Naive thymus-derived CD4-positive, alpha-beta T cell (primary cell): ENCODE data around the gene DISP2. TPM values are rescaled to one million over a fixed set of nuclear protein-coding genes. Genes with fewer than 3 reads are reported as not detected.

ENCODE experiments used
- ATAC-seq: fragments of 150-1000 bp; cut with Tn5 transposase; 2 replicates; pipeline ENCODE4 v1.10.0; 2021; ENCODE audit warnings: mild to moderate bottlenecking, moderate library complexity
- CTCF ChIA-PET: fragments of 350-600 bp; sonication (Branson Sonifier 250); formaldehyde crosslinking; loops from one replicate; lab custom pipeline; 2021; ENCODE audit warnings: antibody characterized with exemption; lab: Charles Lee
- POLR2A ChIA-PET: fragments of 350-600 bp; sonication (Branson Sonifier 250); formaldehyde crosslinking; loops from one replicate; lab custom pipeline; 2021; ENCODE audit warnings: antibody characterized with exemption, inconsistent platforms; lab: Charles Lee
- DNase-seq, 9 donors: peaks; one replicate each; pipeline versions ENCODE4 v3.0.0 to v3.0.0-alpha.2; 2020 to 2022; ENCODE audit warnings: mixed read lengths in 1 of 9
- H3K27ac ChIP-seq: one replicate; pipeline ENCODE4 v1.7.0; 2013; ENCODE audit warnings: mild to moderate bottlenecking, low read depth, low read length, moderate library complexity
- H3K27me3 ChIP-seq, 2 donors: one replicate each; pipeline ENCODE4 v1.7.0; 2013; ENCODE audit warnings: low read length in 2 of 2, mild to moderate bottlenecking in 2 of 2, moderate library complexity in 2 of 2; ENCODE audit not compliant: control insufficient read depth in 2 of 2, insufficient read depth in 2 of 2
- H3K36me3 ChIP-seq, 3 experiments: 1 replicate in 2 of 3; 2 replicates in 1 of 3; pipeline ENCODE4 v1.7.0; 2013; ENCODE audit warnings: low read length in 3 of 3, mild to moderate bottlenecking in 3 of 3, moderate library complexity in 1 of 3; ENCODE audit not compliant: insufficient read depth in 3 of 3, control insufficient read depth in 2 of 3
- H3K4me1 ChIP-seq, 2 donors: one replicate each; pipeline ENCODE4 v1.7.0; 2013; ENCODE audit warnings: low read length in 2 of 2, mild to moderate bottlenecking in 2 of 2, moderate library complexity in 1 of 2; ENCODE audit not compliant: control insufficient read depth in 2 of 2, insufficient read depth in 2 of 2
- H3K4me3 ChIP-seq: 2 replicates; pipeline ENCODE4 v1.7.0; 2013; ENCODE audit warnings: mild to moderate bottlenecking, low read length
- H3K9me3 ChIP-seq, 3 experiments: 1 replicate in 2 of 3; 2 replicates in 1 of 3; pipeline ENCODE4 v1.7.0; 2013; ENCODE audit warnings: low read length in 3 of 3; ENCODE audit not compliant: control insufficient read depth in 2 of 3
- H3K27ac Mint-ChIP-seq, 9 donors: one replicate each; pipeline ENCODE4 v1.8.0; 2020 to 2022; ENCODE audit warnings: mixed read lengths in 9 of 9, mild to moderate bottlenecking in 8 of 9, moderate library complexity in 5 of 9, inconsistent platforms in 2 of 9
- H3K27me3 Mint-ChIP-seq, 5 donors: one replicate each; pipeline ENCODE4 v1.8.0; 2021 to 2022; ENCODE audit warnings: mixed read lengths in 5 of 5, mild to moderate bottlenecking in 1 of 5
- H3K36me3 Mint-ChIP-seq, 5 donors: one replicate each; pipeline ENCODE4 v1.8.0; 2020 to 2022; ENCODE audit warnings: mixed read lengths in 5 of 5, mild to moderate bottlenecking in 3 of 5, inconsistent platforms in 1 of 5
- H3K4me1 Mint-ChIP-seq, 7 donors: one replicate each; pipeline ENCODE4 v1.8.0; 2020 to 2022; ENCODE audit warnings: mixed read lengths in 7 of 7, mild to moderate bottlenecking in 3 of 7, inconsistent platforms in 1 of 7
- H3K4me3 Mint-ChIP-seq, 10 donors: one replicate each; pipeline ENCODE4 v1.8.0; 2020 to 2022; ENCODE audit warnings: mild to moderate bottlenecking in 10 of 10, mixed read lengths in 10 of 10, moderate library complexity in 6 of 10, inconsistent platforms in 2 of 10
- H3K9me3 Mint-ChIP-seq, 11 donors: one replicate each; pipeline ENCODE4 v1.8.0; 2020 to 2022; ENCODE audit warnings: mixed read lengths in 11 of 11, mild to moderate bottlenecking in 4 of 11, inconsistent platforms in 1 of 11, moderate library complexity in 1 of 11
- intact Hi-C, 2 donors: fragments of 100-400 bp; cut with micrococcal nuclease; formaldehyde crosslinking; loops; one replicate each; pipeline ENCODE4 v1.15.1; 2023
- polyA plus RNA-seq, 2 donors: library from polyadenylated mRNA; unstranded; fragments of 300-500 nt; fragmentation: Illumina TruSeq; gene quantifications; one replicate each; pipeline ENCODE4 v1.2.3, GENCODE V29; 2021
- total RNA-seq, 6 experiments: library from RNA in 5 of 6; stranded (reverse) in 5 of 6; gene quantifications; 1 replicate in 5 of 6; 2 replicates in 1 of 6; pipeline ENCODE4 v1.2.3 and lab custom pipeline; 2021 to 2026

DISP2 gene
- total and polyA plus RNA-seq, 7 experiments from 2014 or later = 0.05 to 0.51 (median 0.07) TPM; not detected in 3

DNA sequence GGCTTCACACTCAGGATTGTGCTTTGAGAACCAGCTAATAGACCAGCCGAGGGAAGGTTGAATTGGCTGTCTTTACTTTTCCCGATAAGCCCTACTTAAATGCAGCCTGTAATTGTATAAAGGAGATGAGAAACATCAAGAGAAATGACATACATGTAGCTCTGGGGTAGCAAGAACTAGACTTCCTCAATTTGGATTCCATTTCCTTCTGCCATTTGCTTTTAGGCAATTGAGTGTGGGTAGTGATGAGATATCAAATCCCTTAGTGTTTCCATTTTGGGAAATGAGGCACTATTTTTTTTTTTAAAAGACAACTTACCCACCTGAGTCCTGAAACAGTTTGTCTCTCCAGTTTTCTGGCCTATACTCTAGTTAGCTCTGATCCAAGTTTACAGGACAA lies 32.3 kb upstream of the DISP2 start:
- no peak for DNase-seq
- H3K27ac Mint-ChIP-seq = no peak overlapping the region
- Histone ChIP-seq H3K27ac (no peak overlapping the region), H3K4me3 (no peak overlapping the region), H3K9me3 (no peaks in the 10 kb centered on the region), H3K27me3 (no peaks in the 10 kb centered on the region), H3K36me3 (no peaks in the 10 kb centered on the region), H3K4me1 (peaks cover 15% of the 10 kb centered on the region in 2 donors)
- no peak for ATAC-seq
- H3K4me3 Mint-ChIP-seq = peak overlapping the region in 7 of 10 donors; percentile 12 to 88 (median 69)
- intact Hi-C loops = loop anchor here in 1 of 2 donors (2.0 kb wide), 1 partner anchor 33 kb away; the partner anchor contains the start of gene DISP2
- H3K4me1 Mint-ChIP-seq = peaks cover 15 to 56% (median 47%) of the 10 kb centered on the region in 7 donors
- H3K36me3 Mint-ChIP-seq = peaks cover 0 to 11% (median 0%) of the 10 kb centered on the region in 5 donors
- H3K9me3 Mint-ChIP-seq = no peaks in the 10 kb centered on the region
- ChIA-PET POLR2A (interaction anchor here (0.7 to 4.9 kb wide), 6 partner anchors 10 to 131 kb away, joined by 4 to 35 read pairs (median 8); partner anchors contain the start of genes KNSTRN and PLCB2), CTCF (interaction anchor here (0.7 to 5.0 kb wide), 8 partner anchors 8 to 488 kb away, joined by 3 to 38 read pairs (median 5); no protein-coding TSS in a partner anchor)
- H3K27me3 Mint-ChIP-seq = peaks cover 0 to 7% (median 0%) of the 10 kb centered on the region in 5 donors

DNA sequence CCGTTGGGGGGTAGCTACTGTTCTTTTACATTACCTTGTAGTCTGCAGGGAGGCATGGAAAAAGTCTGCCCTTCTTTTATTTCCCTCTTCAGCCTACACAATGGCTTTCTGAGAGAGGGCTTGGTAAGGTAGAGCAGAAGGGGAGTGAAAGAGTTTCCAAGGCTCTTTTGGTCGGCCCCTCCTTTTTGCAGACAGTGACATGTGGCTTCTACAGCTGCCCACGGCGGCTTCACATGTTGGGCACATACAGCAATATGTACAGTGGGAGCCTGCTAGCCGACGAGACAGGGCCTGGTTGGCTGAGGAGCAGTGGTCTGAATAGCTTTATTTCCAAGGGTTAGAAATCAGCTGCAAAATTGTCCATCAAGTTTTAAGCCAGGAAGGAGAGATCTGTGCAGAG lies 30.6 kb upstream of the DISP2 start:
- Histone ChIP-seq H3K27me3 (no peaks in the 10 kb centered on the region), H3K4me3 (no peak overlapping the region), H3K27ac (no peak overlapping the region), H3K36me3 (no peaks in the 10 kb centered on the region), H3K4me1 (peaks cover 13 to 15% of the 10 kb centered on the region in 2 donors), H3K9me3 (no peaks in the 10 kb centered on the region)
- ATAC-seq = no peak
- ChIA-PET POLR2A (interaction anchor here (1.0 to 4.9 kb wide), 4 partner anchors 8 to 108 kb away, joined by 3 to 35 read pairs (median 12); partner anchors contain the start of gene PLCB2), CTCF (interaction anchor here (0.8 to 5.0 kb wide), 4 partner anchors 10 to 48 kb away, joined by 3 to 38 read pairs (median 18); partner anchors contain the start of gene PLCB2)
- Mint-ChIP-seq H3K27ac (no peak overlapping the region), H3K4me1 (peaks cover 8 to 41% (median 35%) of the 10 kb centered on the region in 7 donors), H3K36me3 (peaks cover 0 to 14% (median 0%) of the 10 kb centered on the region in 5 donors), H3K4me3 (no peak overlapping the region), H3K27me3 (peaks cover 0 to 7% (median 0%) of the 10 kb centered on the region in 5 donors), H3K9me3 (no peaks in the 10 kb centered on the region)
- no peak for DNase-seq
- intact Hi-C loops = no loop called here

DNA sequence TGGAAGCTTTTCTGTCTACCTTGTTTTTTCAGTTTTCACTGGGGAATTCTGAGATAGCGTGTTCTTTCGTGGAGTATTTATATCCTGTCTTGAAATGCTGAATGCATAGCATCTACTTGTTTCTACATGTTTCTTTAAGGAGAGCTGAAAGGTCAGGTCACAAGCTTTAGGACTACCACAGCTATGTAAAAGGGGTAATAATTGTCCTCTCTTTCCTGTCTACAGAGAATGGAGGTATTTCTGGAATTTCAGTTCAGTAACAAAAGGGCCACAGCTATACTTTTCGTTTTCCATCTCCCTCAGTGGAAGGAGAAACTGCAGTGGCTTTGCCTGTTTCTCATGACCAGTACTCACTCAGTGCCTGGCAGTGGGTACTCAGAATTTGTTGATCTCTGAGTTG lies 29.8 kb upstream of the DISP2 start:
- intact Hi-C loops = no loop called here
- POLR2A ChIA-PET = interaction anchor here (1.0 to 4.9 kb wide), 3 partner anchors 16 to 23 kb away, joined by 3 to 35 read pairs (median 4); partner anchors contain the start of gene PLCB2
- H3K4me1 ChIP-seq = peaks cover 7 to 11% of the 10 kb centered on the region in 2 donors

DNA sequence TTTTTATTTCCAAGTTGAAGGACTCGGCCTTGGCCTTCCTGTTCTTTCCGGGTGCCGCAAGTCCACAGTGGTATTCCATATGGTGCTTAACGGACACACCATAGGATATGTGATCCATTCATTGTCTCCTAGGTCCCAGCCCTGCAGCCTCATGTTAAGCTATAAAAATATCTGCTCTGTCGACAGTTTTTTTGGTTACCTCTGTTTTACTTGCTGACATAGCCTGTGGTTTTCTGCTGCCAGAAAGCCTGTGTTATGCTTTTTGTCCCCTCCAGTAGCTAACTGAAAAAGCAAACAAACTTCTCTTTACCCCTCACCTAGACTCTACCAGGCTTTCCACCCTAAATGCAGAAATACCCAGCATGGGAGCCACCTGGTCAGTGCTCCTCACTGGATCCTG lies 29.3 kb upstream of the DISP2 start:
- POLR2A ChIA-PET = interaction anchor here (1.7 to 4.9 kb wide), 2 partner anchors 16 to 20 kb away, joined by 4 to 35 read pairs; partner anchors contain the start of gene PLCB2
- no peaks in the 10 kb centered on the region for H3K36me3 ChIP-seq
- no peak overlapping the region for H3K27ac Mint-ChIP-seq
- H3K9me3 Mint-ChIP-seq = no peaks in the 10 kb centered on the region
- no peak for ATAC-seq
- H3K9me3 ChIP-seq = no peaks in the 10 kb centered on the region
- H3K4me3 ChIP-seq = no peak overlapping the region
- H3K4me1 Mint-ChIP-seq = peaks cover 8 to 43% (median 36%) of the 10 kb centered on the region in 7 donors
- H3K27me3 ChIP-seq = no peaks in the 10 kb centered on the region
- peaks cover 7 to 14% of the 10 kb centered on the region in 2 donors for H3K4me1 ChIP-seq
- H3K36me3 Mint-ChIP-seq = peaks cover 0 to 14% (median 0%) of the 10 kb centered on the region in 5 donors
- intact Hi-C loops = no loop called here
- CTCF ChIA-PET = interaction anchor here (1.5 to 5.0 kb wide), 5 partner anchors 9 to 54 kb away, joined by 5 to 38 read pairs (median 9); partner anchors contain the start of genes CCDC9B and PLCB2
- DNase-seq = no peak
- no peak overlapping the region for H3K27ac ChIP-seq
- peaks cover 0 to 5% (median 0%) of the 10 kb centered on the region in 5 donors for H3K27me3 Mint-ChIP-seq
- peak overlapping the region in 1 of 10 donors; percentile 3 for H3K4me3 Mint-ChIP-seq

More for the DNA sequence above, 29.8 kb upstream of the DISP2 start:
- H3K4me3 Mint-ChIP-seq = no peak overlapping the region
- peaks cover 0 to 6% (median 0%) of the 10 kb centered on the region in 5 donors for H3K27me3 Mint-ChIP-seq
- H3K9me3 ChIP-seq = no peaks in the 10 kb centered on the region
- H3K4me1 Mint-ChIP-seq = peaks cover 8 to 41% (median 35%) of the 10 kb centered on the region in 7 donors
- DNase-seq (no peak), ATAC-seq (no peak)
- no peak overlapping the region for H3K27ac ChIP-seq
- no peaks in the 10 kb centered on the region for H3K9me3 Mint-ChIP-seq
- H3K36me3 Mint-ChIP-seq = peaks cover 0 to 14% (median 0%) of the 10 kb centered on the region in 5 donors
- H3K36me3 ChIP-seq = no peaks in the 10 kb centered on the region
- no peaks in the 10 kb centered on the region for H3K27me3 ChIP-seq
- H3K4me3 ChIP-seq = no peak overlapping the region
- no peak overlapping the region for H3K27ac Mint-ChIP-seq
- CTCF ChIA-PET = interaction anchor here (0.8 to 5.0 kb wide), 6 partner anchors 9 to 54 kb away, joined by 3 to 38 read pairs (median 7); partner anchors contain the start of genes CCDC9B and PLCB2

GRCh38 chr15:40329804-40330203 lies 28.2 kb upstream of the DISP2 start:
- H3K27me3 Mint-ChIP-seq = peaks cover 0 to 5% (median 0%) of the 10 kb centered on the region in 5 donors
- Histone ChIP-seq H3K27ac (no peak overlapping the region), H3K4me3 (no peak overlapping the region), H3K4me1 (peaks cover 4 to 21% of the 10 kb centered on the region in 2 donors), H3K36me3 (no peaks in the 10 kb centered on the region), H3K9me3 (no peaks in the 10 kb centered on the region), H3K27me3 (no peaks in the 10 kb centered on the region)
- H3K4me1 Mint-ChIP-seq = peaks cover 7 to 51% (median 40%) of the 10 kb centered on the region in 7 donors
- no peak overlapping the region for H3K4me3 Mint-ChIP-seq
- intact Hi-C loops = no loop called here
- DNase-seq (no peak), ATAC-seq (no peak)
- ChIA-PET POLR2A (no interaction called here), CTCF (interaction anchor here (1.2 to 4.5 kb wide), 4 partner anchors 10 to 95 kb away, joined by 3 to 21 read pairs (median 6); partner anchors contain the start of gene PLCB2)
- peak overlapping the region in 1 of 9 donors; percentile 42 for H3K27ac Mint-ChIP-seq
- H3K36me3 Mint-ChIP-seq = peaks cover 0 to 14% (median 0%) of the 10 kb centered on the region in 5 donors
- peaks cover 0 to 1% (median 0%) of the 10 kb centered on the region in 11 donors for H3K9me3 Mint-ChIP-seq

GRCh38 chr15:40330368-40330836 lies 27.6 kb upstream of the DISP2 start:
- Histone ChIP-seq H3K36me3 (no peaks in the 10 kb centered on the region), H3K4me1 (peaks cover 0 to 15% of the 10 kb centered on the region in 2 donors), H3K27me3 (no peaks in the 10 kb centered on the region), H3K27ac (no peak overlapping the region), H3K9me3 (no peaks in the 10 kb centered on the region), H3K4me3 (no peak overlapping the region)
- ATAC-seq (no peak), DNase-seq (no peak)
- H3K9me3 Mint-ChIP-seq = peaks cover 0 to 1% (median 0%) of the 10 kb centered on the region in 11 donors
- H3K36me3 Mint-ChIP-seq = peaks cover 0 to 10% (median 0%) of the 10 kb centered on the region in 5 donors
- intact Hi-C loops = no loop called here
- no peak overlapping the region for H3K4me3 Mint-ChIP-seq
- POLR2A ChIA-PET = no interaction called here
- H3K4me1 Mint-ChIP-seq = peaks cover 1 to 45% (median 39%) of the 10 kb centered on the region in 7 donors
- H3K27me3 Mint-ChIP-seq = peaks cover 0 to 2% (median 0%) of the 10 kb centered on the region in 5 donors
- H3K27ac Mint-ChIP-seq = no peak overlapping the region
- CTCF ChIA-PET = interaction anchor here (0.7 to 4.5 kb wide), 5 partner anchors 11 to 94 kb away, joined by 3 to 21 read pairs (median 3); partner anchors contain the start of gene PLCB2
